ENCODE results near the gene PPIL4.

Gene PPIL4

GRCh38 chr6:149482545-149483333 lies 63.1 kb downstream of the PPIL4 start:
- no peak for DNase-seq (ENCODE audit: low spot score)
- in situ Hi-C loops (cut with MboI; ENCODE audit: low sequenced_read_pairs, unreplicated experiment): no loop called here
- TF ChIP-seq, protein P1, sequence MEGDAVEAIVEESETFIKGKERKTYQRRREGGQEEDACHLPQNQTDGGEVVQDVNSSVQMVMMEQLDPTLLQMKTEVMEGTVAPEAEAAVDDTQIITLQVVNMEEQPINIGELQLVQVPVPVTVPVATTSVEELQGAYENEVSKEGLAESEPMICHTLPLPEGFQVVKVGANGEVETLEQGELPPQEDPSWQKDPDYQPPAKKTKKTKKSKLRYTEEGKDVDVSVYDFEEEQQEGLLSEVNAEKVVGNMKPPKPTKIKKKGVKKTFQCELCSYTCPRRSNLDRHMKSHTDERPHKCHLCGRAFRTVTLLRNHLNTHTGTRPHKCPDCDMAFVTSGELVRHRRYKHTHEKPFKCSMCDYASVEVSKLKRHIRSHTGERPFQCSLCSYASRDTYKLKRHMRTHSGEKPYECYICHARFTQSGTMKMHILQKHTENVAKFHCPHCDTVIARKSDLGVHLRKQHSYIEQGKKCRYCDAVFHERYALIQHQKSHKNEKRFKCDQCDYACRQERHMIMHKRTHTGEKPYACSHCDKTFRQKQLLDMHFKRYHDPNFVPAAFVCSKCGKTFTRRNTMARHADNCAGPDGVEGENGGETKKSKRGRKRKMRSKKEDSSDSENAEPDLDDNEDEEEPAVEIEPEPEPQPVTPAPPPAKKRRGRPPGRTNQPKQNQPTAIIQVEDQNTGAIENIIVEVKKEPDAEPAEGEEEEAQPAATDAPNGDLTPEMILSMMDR (IDR thresholded peaks at IDR 0.05; ENCODE audit: borderline replicate concordance, control extremely low read depth, extremely low read depth, insufficient read depth, missing control alignments): no peak

DNA sequence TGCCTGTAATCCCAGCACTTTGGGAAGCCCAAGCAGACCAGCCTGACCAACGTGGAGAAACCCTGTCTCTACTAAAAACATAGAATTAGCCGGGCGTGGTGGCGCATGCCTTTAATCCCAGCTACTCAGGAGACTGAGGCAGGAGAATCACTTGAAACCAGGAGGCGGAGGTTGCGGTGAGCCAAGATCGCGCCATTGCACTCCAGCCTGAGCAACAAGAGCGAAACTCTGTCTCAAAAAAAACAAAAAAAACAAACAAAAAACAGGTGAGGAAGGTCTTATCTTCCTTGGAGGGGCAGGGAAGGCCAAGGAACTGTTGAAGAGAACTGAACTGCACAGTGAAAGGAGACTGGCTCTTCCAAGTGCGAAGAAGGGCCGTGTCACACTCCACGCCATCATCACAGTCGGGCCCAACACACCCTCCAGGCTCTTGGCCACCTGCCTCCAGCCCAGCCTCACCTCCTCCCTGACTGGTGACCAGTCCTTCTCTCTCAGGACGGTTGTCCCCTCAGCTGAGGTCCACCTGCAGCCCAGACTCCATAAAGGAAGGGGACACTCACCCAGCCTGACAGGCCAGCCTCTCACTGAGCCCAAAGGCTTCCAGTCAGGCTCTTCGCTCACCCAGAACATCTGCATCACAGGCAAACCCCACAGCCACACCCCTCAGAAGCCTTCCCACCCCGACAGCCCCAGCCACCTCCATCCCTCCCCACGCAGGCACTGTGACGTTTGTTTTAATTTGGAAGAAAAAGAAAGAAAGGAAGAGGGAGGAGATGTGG lies 65.2 kb downstream of the PPIL4 start:
- in situ Hi-C loops (cut with MboI; ENCODE audit: low sequenced_read_pairs, unreplicated experiment): no loop called here
- TF ChIP-seq, protein P1 (IDR thresholded peaks at IDR 0.05; ENCODE audit: borderline replicate concordance, control extremely low read depth, extremely low read depth, insufficient read depth, missing control alignments): no peak
- no peak for DNase-seq (ENCODE audit: low spot score)

DNA sequence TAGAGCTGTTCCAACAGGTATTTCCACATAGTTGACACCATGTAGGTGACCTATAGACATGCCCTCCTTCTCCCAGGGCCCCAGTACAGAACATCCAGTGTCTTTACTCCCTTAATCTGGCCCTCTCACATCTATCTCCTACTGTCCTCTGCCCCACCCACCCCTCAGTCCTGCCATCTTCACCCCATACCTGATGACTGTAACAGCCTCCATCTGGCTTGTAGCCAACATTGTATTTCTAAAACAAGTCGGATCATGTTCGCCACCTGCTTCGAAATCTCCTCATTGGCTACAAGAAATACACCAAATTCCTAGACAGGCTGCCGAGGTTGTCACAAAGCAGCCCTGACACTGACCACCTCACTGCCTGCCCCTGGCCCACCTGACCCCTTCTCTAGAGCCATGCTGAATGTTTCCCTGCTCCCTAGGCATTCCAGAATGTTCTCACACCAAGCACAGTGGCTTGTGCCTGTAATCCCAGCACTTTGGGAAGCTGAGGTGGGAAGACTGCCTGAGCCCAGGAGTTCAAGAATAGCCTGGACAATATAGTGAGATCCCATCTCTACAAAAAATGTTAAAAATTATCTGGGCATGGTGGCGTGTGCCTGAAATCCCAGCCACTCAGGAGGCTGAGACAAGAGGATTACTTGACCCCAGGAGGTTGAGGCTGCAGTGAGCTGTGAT lies 67.1 kb downstream of the PPIL4 start:
- in situ Hi-C loops (cut with MboI; ENCODE audit: low sequenced_read_pairs, unreplicated experiment): no loop called here
- TF ChIP-seq, protein P1 (IDR thresholded peaks at IDR 0.05; ENCODE audit: borderline replicate concordance, control extremely low read depth, extremely low read depth, insufficient read depth, missing control alignments): no peak
- no peak for DNase-seq (ENCODE audit: low spot score)

GRCh38 chr6:149477544-149477943 lies 68.3 kb downstream of the PPIL4 start:
- no peak for DNase-seq (ENCODE audit: low spot score)
- TF ChIP-seq, protein P1 (IDR thresholded peaks at IDR 0.05; ENCODE audit: borderline replicate concordance, control extremely low read depth, extremely low read depth, insufficient read depth, missing control alignments): no peak
- in situ Hi-C loops (cut with MboI; ENCODE audit: low sequenced_read_pairs, unreplicated experiment): no loop called here

DNA sequence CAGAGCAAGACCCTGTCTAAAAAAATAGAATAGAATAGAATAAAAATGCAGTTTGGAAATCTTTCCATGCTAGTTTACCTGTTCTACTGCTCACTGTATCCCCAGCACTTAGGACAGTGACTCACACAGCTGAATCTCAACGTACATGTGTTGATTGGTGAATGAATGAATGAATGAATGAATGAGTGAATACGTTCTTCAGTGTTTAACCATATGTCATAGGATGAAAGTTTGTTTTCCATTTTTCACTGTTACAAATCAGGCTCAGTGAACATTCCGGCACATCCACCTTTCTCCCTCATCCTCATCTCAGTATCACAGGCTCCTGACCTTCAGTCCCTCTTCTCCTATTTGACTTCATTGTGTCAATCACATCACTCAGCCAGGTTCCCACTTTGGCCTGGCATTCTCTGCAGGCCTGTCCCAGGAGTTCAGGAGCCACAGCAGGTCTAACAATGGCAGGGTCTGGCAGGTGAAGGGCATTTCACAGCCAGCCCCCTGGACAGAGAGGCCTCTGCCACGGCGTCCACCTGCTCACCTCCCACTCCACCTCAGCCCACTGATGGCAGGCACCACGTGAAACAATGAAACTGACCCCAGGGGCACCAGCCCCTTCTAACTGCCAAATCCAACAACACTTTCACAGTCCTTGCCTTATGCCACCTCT lies 68.9 kb downstream of the PPIL4 start:
- DNase-seq (ENCODE audit: low spot score): no peak
- TF ChIP-seq, protein P1 (IDR thresholded peaks at IDR 0.05; ENCODE audit: borderline replicate concordance, control extremely low read depth, extremely low read depth, insufficient read depth, missing control alignments): no peak
- in situ Hi-C loops (cut with MboI; ENCODE audit: low sequenced_read_pairs, unreplicated experiment): no loop called here

Data from GM13976 (cell line).